ENCODE data around the gene CYBRD1. TPM values are rescaled to one million over a fixed set of nuclear protein-coding genes. Genes with fewer than 3 reads are reported as not detected.

Gene CYBRD1
- total RNA-seq, 1 experiment from 2014 or later = 139 TPM

GRCh38 chr2:171553858-171554257, 31.6 kb downstream of the CYBRD1 start:
- no peak for DNase-seq (ENCODE audit: low read depth)

- no peak for DNase-seq (ENCODE audit: low read depth)
Observed at GRCh38 chr2:171554991-171555615, 32.8 kb downstream of the CYBRD1 start.

- DNase-seq (ENCODE audit: low read depth) = no peak
Observed at GRCh38 chr2:171557363-171557762, 35.1 kb downstream of the CYBRD1 start.

- no peak for DNase-seq (ENCODE audit: low read depth)
Observed at GRCh38 chr2:171563301-171563700, 41.0 kb downstream of the CYBRD1 start.

- DNase-seq (ENCODE audit: low read depth) = peak; percentile 37
Observed at GRCh38 chr2:171564463-171564862, 42.2 kb downstream of the CYBRD1 start.

GRCh38 chr2:171566057-171566456, 43.8 kb downstream of the CYBRD1 start:
- no peak for DNase-seq (ENCODE audit: low read depth)

GRCh38 chr2:171566753-171567152, 44.5 kb downstream of the CYBRD1 start:
- no peak for DNase-seq (ENCODE audit: low read depth)

GRCh38 chr2:171568089-171568488, 45.8 kb downstream of the CYBRD1 start:
- peak; percentile 40 for DNase-seq (ENCODE audit: low read depth)

- DNase-seq (ENCODE audit: low read depth) = no peak
Observed at GRCh38 chr2:171571721-171572120, 49.4 kb downstream of the CYBRD1 start.

GRCh38 chr2:171574149-171574795, 52.0 kb downstream of the CYBRD1 start:
- DNase-seq (ENCODE audit: low read depth) = peak; percentile 72

- no peak for DNase-seq (ENCODE audit: low read depth)
Observed at GRCh38 chr2:171575606-171576005, 53.3 kb downstream of the CYBRD1 start.

GRCh38 chr2:171578127-171578803, 56.0 kb downstream of the CYBRD1 start:
- no peak for DNase-seq (ENCODE audit: low read depth)

GRCh38 chr2:171579481-171579880, 57.2 kb downstream of the CYBRD1 start:
- no peak for DNase-seq (ENCODE audit: low read depth)

GRCh38 chr2:171583566-171583965, 61.3 kb downstream of the CYBRD1 start:
- DNase-seq (ENCODE audit: low read depth) = no peak

GRCh38 chr2:171584001-171584400, 61.7 kb downstream of the CYBRD1 start:
- no peak for DNase-seq (ENCODE audit: low read depth)

GRCh38 chr2:171587132-171587531, 64.9 kb downstream of the CYBRD1 start:
- DNase-seq (ENCODE audit: low read depth) = no peak

- DNase-seq (ENCODE audit: low read depth) = no peak
Observed at GRCh38 chr2:171587567-171587966, 65.3 kb downstream of the CYBRD1 start.

- no peak for DNase-seq (ENCODE audit: low read depth)
Observed at GRCh38 chr2:171590116-171590515, 67.8 kb downstream of the CYBRD1 start.

GRCh38 chr2:171592036-171592555, 69.8 kb downstream of the CYBRD1 start:
- peak; percentile 8 for DNase-seq (ENCODE audit: low read depth)

- peak; percentile 8 for DNase-seq (ENCODE audit: low read depth)
Observed at GRCh38 chr2:171595456-171595855, 73.2 kb downstream of the CYBRD1 start.

GRCh38 chr2:171595896-171596295, 73.6 kb downstream of the CYBRD1 start:
- DNase-seq (ENCODE audit: low read depth) = peak; percentile 83

GRCh38 chr2:171598713-171599319, 76.5 kb downstream of the CYBRD1 start:
- peak; percentile 71 for DNase-seq (ENCODE audit: low read depth)

All from RPMI7951 (cell line).